HAP-1 (cell line): ENCODE measurements around the gene MKRN2.

Source experiments
- DNase-seq, 2 experiments: peaks; one replicate each; pipeline ENCODE4 v3.0.0-alpha.2; 2016 to 2020; ENCODE audit warnings: low spot score in 2 of 2
- H3K27me3 ChIP-seq: fragments of 250-450 bp; sonication (Bioruptor Pico); 2 replicates; pipeline ENCODE4 v1.5.1; 2020; ENCODE audit warnings: low read depth, mild to moderate bottlenecking, moderate library complexity
- H3K36me3 ChIP-seq: fragments of 250-450 bp; sonication (Bioruptor Pico); replicated peaks from 2 replicates; pipeline ENCODE4 v1.5.1; 2020; ENCODE audit warnings: mild to moderate bottlenecking
- H3K4me1 ChIP-seq: fragments of 250-450 bp; sonication (Bioruptor Pico); 2 replicates; pipeline ENCODE4 v1.5.1; 2020; ENCODE audit warnings: mild to moderate bottlenecking
- H3K4me3 ChIP-seq: fragments of 250-450 bp; sonication (Bioruptor Pico); 2 replicates; pipeline ENCODE4 v1.5.1; 2020; ENCODE audit warnings: mild to moderate bottlenecking, moderate library complexity
- H3K9me3 ChIP-seq: fragments of 250-450 bp; sonication (Bioruptor Pico); 2 replicates; pipeline ENCODE4 v1.5.1; 2020; ENCODE audit warnings: mild to moderate bottlenecking, moderate library complexity
- in situ Hi-C: fragments of 300-500 bp; cut with MboI; formaldehyde crosslinking; loops from 3 replicates; pipeline ENCODE4 v1.14.3; 2020; ENCODE audit warnings: low sequenced_read_pairs, inconsistent platforms, mixed read lengths

Gene MKRN2

GRCh38 chr3:12562451-12562850 lies 5.6 kb downstream of the MKRN2 start:
- peaks cover 3% of the 10 kb centered on the region; the same call in 1 of the 2 replicates for H3K9me3 ChIP-seq
- in situ Hi-C loops = no loop called here
- DNase-seq = no peak
- H3K36me3 ChIP-seq = peaks cover under 1% of the 10 kb centered on the region
- no peaks in the 10 kb centered on the region for H3K27me3 ChIP-seq
- H3K4me1 ChIP-seq = peaks cover 49% of the 10 kb centered on the region
- no peak overlapping the region for H3K4me3 ChIP-seq

DNA sequence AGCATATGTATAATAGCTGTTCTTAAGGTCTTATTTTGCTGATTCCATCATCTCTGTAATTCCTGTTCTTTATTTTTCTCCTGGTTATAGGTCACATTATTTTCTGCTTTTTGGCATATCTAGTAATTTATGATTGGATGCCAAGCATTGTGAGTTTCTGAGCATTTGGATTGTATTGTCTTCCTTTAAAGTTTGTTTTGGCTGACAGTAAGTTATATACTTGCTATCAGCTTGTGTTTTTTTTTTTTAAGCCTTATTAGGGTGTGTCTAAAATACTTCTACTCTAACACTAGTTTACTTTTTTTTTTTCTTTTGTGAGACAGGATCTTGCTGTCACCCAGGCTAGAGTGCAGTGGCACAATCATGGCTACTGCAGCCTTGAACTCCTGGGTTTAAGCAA lies 10.1 kb downstream of the MKRN2 start:
- DNase-seq = no peak
- in situ Hi-C loops = no loop called here
- Histone ChIP-seq H3K27me3 (no peaks in the 10 kb centered on the region), H3K36me3 (peaks cover 20% of the 10 kb centered on the region), H3K4me3 (no peak overlapping the region), H3K4me1 (peaks cover 23% of the 10 kb centered on the region), H3K9me3 (peaks cover 3% of the 10 kb centered on the region; the same call in 1 of the 2 replicates)

DNA sequence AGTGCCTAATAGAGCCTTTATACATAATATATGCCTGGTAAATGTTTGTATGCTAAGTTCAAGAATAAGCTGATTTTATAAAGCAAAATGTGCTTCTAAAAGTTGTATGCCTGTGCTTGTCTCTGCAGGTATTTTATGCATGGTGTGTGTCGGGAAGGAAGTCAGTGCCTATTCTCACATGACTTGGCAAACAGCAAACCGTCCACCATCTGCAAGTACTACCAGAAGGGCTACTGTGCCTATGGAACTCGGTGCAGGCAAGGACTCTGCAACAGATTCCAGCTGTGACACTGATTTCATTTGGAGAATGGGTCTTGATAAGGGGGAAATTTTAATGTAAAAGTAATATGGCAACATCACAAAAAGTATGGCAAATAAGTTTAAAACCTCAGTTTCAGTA lies 11.9 kb downstream of the MKRN2 start:
- Histone ChIP-seq H3K27me3 (no peaks in the 10 kb centered on the region), H3K4me1 (peaks cover 12% of the 10 kb centered on the region), H3K36me3 (peaks cover 37% of the 10 kb centered on the region), H3K9me3 (peaks cover 3% of the 10 kb centered on the region; the same call in 1 of the 2 replicates), H3K4me3 (no peak overlapping the region)
- DNase-seq = no peak
- in situ Hi-C loops = no loop called here

DNA sequence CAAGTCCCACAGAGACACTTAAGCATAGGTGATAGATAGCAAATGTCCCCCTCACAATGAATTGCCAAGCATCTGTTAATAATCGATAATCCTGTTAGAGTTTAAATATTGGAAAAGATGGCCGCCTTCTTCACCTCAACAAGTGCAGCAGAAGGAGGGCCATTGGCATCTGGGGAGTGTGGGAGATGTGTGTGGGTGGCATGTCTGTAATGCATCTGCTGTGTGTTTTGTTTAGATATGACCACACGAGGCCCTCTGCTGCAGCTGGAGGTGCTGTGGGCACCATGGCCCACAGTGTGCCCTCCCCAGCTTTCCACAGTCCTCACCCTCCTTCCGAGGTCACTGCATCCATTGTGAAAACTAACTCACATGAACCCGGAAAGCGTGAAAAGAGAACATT lies 12.9 kb downstream of the MKRN2 start:
- no peak overlapping the region for H3K4me3 ChIP-seq
- peaks cover 48% of the 10 kb centered on the region for H3K36me3 ChIP-seq
- peaks cover 4% of the 10 kb centered on the region for H3K4me1 ChIP-seq
- in situ Hi-C loops = no loop called here
- DNase-seq = no peak
- H3K27me3 ChIP-seq = no peaks in the 10 kb centered on the region
- peaks cover 3% of the 10 kb centered on the region; the same call in 1 of the 2 replicates for H3K9me3 ChIP-seq

DNA sequence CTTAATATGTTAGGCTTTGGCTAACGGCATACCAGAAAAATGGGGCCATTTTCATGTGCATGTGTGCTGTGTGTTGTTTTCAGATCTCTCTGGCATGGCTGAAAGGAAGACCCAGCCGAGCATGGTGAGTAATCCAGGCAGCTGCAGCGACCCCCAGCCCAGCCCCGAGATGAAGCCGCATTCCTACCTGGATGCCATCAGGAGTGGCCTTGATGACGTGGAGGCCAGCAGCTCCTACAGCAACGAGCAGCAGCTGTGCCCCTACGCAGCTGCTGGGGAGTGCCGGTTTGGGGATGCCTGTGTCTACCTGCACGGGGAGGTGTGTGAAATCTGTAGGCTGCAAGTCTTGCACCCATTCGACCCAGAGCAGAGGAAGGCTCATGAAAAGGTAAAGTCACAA lies 15.1 kb downstream of the MKRN2 start:
- no peaks in the 10 kb centered on the region for H3K27me3 ChIP-seq
- H3K4me3 ChIP-seq = no peak overlapping the region
- DNase-seq = no peak
- in situ Hi-C loops = no loop called here
- no peaks in the 10 kb centered on the region for H3K9me3 ChIP-seq
- peaks cover 67% of the 10 kb centered on the region for H3K36me3 ChIP-seq
- H3K4me1 ChIP-seq = no peaks in the 10 kb centered on the region

- in situ Hi-C loops = no loop called here
- Histone ChIP-seq H3K36me3 (peaks cover 80% of the 10 kb centered on the region), H3K9me3 (no peaks in the 10 kb centered on the region), H3K4me3 (no peak overlapping the region), H3K4me1 (no peaks in the 10 kb centered on the region), H3K27me3 (no peaks in the 10 kb centered on the region)
- DNase-seq = no peak
These were observed 17.2 kb downstream of the MKRN2 start for GRCh38 chr3:12574131-12574530.

GRCh38 chr3:12574661-12575060 lies 17.8 kb downstream of the MKRN2 start:
- Histone ChIP-seq H3K4me1 (no peaks in the 10 kb centered on the region), H3K4me3 (no peak overlapping the region), H3K36me3 (peaks cover 81% of the 10 kb centered on the region), H3K9me3 (no peaks in the 10 kb centered on the region), H3K27me3 (no peaks in the 10 kb centered on the region)
- DNase-seq = no peak
- in situ Hi-C loops = no loop called here

DNA sequence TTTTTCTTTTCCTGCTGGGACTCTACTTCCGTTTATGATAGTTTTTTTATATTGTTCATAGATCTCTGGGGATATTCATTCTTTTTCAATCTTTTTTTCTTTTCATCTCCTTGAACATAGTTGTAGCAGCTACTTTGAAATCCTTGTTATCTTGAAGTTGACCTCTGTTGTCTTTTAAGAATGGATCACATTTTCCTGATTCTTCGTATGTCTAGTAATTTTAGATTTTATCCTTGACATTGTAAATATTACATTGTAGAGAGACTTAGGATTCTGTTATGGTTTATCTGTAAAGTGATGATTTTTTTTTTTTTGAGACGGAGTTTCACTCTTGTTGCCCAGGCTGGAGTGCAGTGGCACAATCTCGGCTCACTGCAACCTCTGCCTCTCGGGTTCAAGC lies 20.5 kb downstream of the MKRN2 start:
- Histone ChIP-seq H3K4me1 (no peaks in the 10 kb centered on the region), H3K4me3 (no peak overlapping the region), H3K27me3 (no peaks in the 10 kb centered on the region), H3K36me3 (peaks cover 76% of the 10 kb centered on the region), H3K9me3 (no peaks in the 10 kb centered on the region)
- in situ Hi-C loops = no loop called here
- no peak for DNase-seq

DNA sequence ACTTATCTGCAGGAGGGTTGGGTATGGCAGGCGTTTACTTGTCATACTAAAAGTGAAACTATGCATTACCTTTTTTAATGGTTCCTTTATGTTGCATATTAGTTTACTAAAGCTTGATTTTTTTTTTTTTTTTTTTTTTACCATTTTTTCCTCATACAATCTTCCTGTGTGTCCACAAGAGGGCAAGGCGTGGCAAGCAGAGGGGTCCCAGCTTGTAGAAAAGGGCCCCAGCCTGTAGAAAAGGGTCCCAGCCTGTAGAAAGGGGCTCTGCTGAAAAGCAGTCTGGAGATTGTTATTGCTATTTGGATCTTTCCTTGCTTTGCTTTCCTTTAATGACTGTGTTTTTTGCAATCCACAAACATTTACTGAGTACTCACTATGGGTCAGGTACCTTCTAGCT lies 21.9 kb downstream of the MKRN2 start:
- H3K4me3 ChIP-seq = no peak overlapping the region
- in situ Hi-C loops = no loop called here
- no peaks in the 10 kb centered on the region for H3K9me3 ChIP-seq
- H3K4me1 ChIP-seq = no peaks in the 10 kb centered on the region
- H3K36me3 ChIP-seq = peaks cover 77% of the 10 kb centered on the region
- no peaks in the 10 kb centered on the region for H3K27me3 ChIP-seq
- no peak for DNase-seq

- Histone ChIP-seq H3K4me3 (no peak overlapping the region), H3K4me1 (no peaks in the 10 kb centered on the region), H3K27me3 (no peaks in the 10 kb centered on the region), H3K36me3 (peaks cover 77% of the 10 kb centered on the region), H3K9me3 (no peaks in the 10 kb centered on the region)
- DNase-seq = no peak
- in situ Hi-C loops = no loop called here
These were observed 22.6 kb downstream of the MKRN2 start for GRCh38 chr3:12579456-12579855.

- in situ Hi-C loops = no loop called here
- peaks cover 77% of the 10 kb centered on the region for H3K36me3 ChIP-seq
These were observed 23.0 kb downstream of the MKRN2 start for GRCh38 chr3:12579905-12580304.

DNA sequence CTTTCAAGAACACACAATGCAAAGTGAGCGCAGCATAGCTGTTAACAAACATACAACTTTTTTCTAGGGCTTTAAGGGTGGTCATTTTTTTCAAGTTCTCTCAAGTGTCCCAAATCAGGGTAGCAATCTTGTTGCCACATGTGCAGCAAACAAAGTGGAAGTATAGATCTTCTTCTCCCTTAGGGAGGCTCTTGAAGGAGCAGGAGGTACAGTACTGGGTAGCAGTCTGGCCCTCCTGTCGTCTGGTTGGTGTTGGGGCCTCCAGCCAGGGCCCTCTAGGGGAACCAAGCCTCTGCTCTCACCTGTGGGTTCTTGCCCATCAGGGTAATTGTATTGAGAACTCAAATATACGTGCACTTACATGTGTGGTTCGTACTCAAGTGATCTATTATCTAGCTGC lies 25.8 kb downstream of the MKRN2 start:
- DNase-seq = no peak
- Histone ChIP-seq H3K4me1 (no peaks in the 10 kb centered on the region), H3K9me3 (no peaks in the 10 kb centered on the region), H3K4me3 (no peak overlapping the region), H3K27me3 (no peaks in the 10 kb centered on the region), H3K36me3 (peaks cover 77% of the 10 kb centered on the region)
- in situ Hi-C loops = no loop called here

More at GRCh38 chr3:12579905-12580304, 23.0 kb downstream of the MKRN2 start:
- no peaks in the 10 kb centered on the region for H3K9me3 ChIP-seq
- DNase-seq = no peak
- H3K4me1 ChIP-seq = no peaks in the 10 kb centered on the region
- no peak overlapping the region for H3K4me3 ChIP-seq
- no peaks in the 10 kb centered on the region for H3K27me3 ChIP-seq

DNA sequence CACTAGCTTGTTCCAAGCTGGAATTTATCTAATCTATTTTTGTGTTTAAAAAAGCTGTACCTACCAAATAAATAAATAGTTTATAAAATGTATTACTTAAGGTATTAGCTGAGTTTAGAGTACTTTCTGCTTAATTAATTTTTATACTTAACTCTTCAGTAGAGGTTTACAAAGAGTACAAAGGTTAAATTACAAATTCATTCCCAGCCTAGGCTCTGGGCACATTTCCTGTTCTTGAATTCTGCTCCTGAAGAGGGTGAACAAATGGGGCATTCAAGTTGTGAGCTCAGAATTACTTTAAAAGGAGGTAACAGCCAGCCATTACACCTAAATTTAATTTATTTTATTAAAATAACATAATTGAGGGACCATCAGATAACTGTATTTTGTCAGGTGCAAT lies 26.4 kb downstream of the MKRN2 start:
- peaks cover 78% of the 10 kb centered on the region for H3K36me3 ChIP-seq
- DNase-seq = no peak
- no peaks in the 10 kb centered on the region for H3K27me3 ChIP-seq
- no peak overlapping the region for H3K4me3 ChIP-seq
- no peaks in the 10 kb centered on the region for H3K4me1 ChIP-seq
- H3K9me3 ChIP-seq = no peaks in the 10 kb centered on the region
- in situ Hi-C loops = no loop called here

- Histone ChIP-seq H3K4me1 (no peaks in the 10 kb centered on the region), H3K9me3 (no peaks in the 10 kb centered on the region), H3K4me3 (no peak overlapping the region), H3K27me3 (no peaks in the 10 kb centered on the region), H3K36me3 (peaks cover 82% of the 10 kb centered on the region)
- in situ Hi-C loops = no loop called here
- no peak for DNase-seq
These were observed 27.2 kb downstream of the MKRN2 start for GRCh38 chr3:12584083-12584482.

GRCh38 chr3:12585181-12585580 lies 28.3 kb downstream of the MKRN2 start:
- H3K36me3 ChIP-seq = peaks cover 82% of the 10 kb centered on the region
- DNase-seq = no peak
- in situ Hi-C loops = no loop called here
- H3K4me3 ChIP-seq = no peak overlapping the region
- no peaks in the 10 kb centered on the region for H3K27me3 ChIP-seq
- no peaks in the 10 kb centered on the region for H3K4me1 ChIP-seq
- no peaks in the 10 kb centered on the region for H3K9me3 ChIP-seq
